ENCODE measurements around the gene MINDY4B. TPM values are rescaled to one million over a fixed set of nuclear protein-coding genes. Genes with fewer than 3 reads are reported as not detected.

Gene MINDY4B
- total and polyA plus RNA-seq, 10 of the 15 experiments (the other 5 are each of a cell fraction or from before 2014, with no cell fraction given): not detected

DNA sequence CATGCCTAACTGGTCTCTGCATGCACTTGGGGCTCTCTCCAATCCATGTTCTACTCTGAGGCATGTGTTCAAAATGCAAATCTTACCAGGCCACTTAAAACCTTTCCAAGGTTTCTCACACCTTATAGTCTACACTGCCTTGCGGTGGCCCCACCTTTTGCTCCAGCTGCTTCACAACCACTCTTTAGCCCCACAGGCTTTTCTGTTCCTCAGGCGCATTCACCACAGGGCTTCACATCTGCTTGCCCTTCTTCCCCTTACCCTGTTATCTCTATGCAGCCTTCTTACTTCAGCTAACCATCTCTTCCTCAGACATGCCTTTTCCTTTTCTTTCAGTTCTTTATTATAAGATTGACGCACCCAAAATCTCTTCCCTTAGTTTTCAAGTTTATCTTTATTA is 37.8 kb downstream of the MINDY4B start:
- BruUV-seq (replicated peaks): no TSS peak
- TF ChIP-seq, protein P1, sequence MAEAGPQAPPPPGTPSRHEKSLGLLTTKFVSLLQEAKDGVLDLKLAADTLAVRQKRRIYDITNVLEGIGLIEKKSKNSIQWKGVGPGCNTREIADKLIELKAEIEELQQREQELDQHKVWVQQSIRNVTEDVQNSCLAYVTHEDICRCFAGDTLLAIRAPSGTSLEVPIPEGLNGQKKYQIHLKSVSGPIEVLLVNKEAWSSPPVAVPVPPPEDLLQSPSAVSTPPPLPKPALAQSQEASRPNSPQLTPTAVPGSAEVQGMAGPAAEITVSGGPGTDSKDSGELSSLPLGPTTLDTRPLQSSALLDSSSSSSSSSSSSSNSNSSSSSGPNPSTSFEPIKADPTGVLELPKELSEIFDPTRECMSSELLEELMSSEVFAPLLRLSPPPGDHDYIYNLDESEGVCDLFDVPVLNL (IDR thresholded peaks at IDR 0.05; ENCODE audit: low read depth, low read length): no peak
- TF ChIP-seq TAF1 (IDR thresholded peaks at IDR 0.05; ENCODE audit: borderline replicate concordance, low read depth, low read length): no peak
- TF ChIP-seq, protein P2, sequence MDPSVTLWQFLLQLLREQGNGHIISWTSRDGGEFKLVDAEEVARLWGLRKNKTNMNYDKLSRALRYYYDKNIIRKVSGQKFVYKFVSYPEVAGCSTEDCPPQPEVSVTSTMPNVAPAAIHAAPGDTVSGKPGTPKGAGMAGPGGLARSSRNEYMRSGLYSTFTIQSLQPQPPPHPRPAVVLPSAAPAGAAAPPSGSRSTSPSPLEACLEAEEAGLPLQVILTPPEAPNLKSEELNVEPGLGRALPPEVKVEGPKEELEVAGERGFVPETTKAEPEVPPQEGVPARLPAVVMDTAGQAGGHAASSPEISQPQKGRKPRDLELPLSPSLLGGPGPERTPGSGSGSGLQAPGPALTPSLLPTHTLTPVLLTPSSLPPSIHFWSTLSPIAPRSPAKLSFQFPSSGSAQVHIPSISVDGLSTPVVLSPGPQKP (IDR thresholded peaks at IDR 0.05; ENCODE audit: low read depth, low read length): no peak
- TF ChIP-seq, protein P3, sequence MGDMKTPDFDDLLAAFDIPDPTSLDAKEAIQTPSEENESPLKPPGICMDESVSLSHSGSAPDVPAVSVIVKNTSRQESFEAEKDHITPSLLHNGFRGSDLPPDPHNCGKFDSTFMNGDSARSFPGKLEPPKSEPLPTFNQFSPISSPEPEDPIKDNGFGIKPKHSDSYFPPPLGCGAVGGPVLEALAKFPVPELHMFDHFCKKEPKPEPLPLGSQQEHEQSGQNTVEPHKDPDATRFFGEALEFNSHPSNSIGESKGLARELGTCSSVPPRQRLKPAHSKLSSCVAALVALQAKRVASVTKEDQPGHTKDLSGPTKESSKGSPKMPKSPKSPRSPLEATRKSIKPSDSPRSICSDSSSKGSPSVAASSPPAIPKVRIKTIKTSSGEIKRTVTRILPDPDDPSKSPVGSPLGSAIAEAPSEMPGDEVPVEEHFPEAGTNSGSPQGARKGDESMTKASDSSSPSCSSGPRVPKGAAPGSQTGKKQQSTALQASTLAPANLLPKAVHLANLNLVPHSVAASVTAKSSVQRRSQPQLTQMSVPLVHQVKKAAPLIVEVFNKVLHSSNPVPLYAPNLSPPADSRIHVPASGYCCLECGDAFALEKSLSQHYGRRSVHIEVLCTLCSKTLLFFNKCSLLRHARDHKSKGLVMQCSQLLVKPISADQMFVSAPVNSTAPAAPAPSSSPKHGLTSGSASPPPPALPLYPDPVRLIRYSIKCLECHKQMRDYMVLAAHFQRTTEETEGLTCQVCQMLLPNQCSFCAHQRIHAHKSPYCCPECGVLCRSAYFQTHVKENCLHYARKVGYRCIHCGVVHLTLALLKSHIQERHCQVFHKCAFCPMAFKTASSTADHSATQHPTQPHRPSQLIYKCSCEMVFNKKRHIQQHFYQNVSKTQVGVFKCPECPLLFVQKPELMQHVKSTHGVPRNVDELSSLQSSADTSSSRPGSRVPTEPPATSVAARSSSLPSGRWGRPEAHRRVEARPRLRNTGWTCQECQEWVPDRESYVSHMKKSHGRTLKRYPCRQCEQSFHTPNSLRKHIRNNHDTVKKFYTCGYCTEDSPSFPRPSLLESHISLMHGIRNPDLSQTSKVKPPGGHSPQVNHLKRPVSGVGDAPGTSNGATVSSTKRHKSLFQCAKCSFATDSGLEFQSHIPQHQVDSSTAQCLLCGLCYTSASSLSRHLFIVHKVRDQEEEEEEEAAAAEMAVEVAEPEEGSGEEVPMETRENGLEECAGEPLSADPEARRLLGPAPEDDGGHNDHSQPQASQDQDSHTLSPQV (IDR thresholded peaks at IDR 0.05): no peak
- TF ChIP-seq, protein P4, sequence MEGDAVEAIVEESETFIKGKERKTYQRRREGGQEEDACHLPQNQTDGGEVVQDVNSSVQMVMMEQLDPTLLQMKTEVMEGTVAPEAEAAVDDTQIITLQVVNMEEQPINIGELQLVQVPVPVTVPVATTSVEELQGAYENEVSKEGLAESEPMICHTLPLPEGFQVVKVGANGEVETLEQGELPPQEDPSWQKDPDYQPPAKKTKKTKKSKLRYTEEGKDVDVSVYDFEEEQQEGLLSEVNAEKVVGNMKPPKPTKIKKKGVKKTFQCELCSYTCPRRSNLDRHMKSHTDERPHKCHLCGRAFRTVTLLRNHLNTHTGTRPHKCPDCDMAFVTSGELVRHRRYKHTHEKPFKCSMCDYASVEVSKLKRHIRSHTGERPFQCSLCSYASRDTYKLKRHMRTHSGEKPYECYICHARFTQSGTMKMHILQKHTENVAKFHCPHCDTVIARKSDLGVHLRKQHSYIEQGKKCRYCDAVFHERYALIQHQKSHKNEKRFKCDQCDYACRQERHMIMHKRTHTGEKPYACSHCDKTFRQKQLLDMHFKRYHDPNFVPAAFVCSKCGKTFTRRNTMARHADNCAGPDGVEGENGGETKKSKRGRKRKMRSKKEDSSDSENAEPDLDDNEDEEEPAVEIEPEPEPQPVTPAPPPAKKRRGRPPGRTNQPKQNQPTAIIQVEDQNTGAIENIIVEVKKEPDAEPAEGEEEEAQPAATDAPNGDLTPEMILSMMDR (IDR thresholded peaks at IDR 0.05 in 2 of 3, conservative IDR thresholded peaks at IDR 0.05 in 1 of 3; ENCODE audit: control insufficient read depth in 2 of 3, extremely low read depth in 1 of 3, insufficient read depth in 1 of 3, low read depth in 3 of 3, low read length in 3 of 3): no peak
- TF ChIP-seq ZBED1 (IDR thresholded peaks at IDR 0.05; ENCODE audit: borderline replicate concordance): no peak
- no peak for TF ChIP-seq HDAC2 (IDR thresholded peaks at IDR 0.05)
- TF ChIP-seq, protein P5, sequence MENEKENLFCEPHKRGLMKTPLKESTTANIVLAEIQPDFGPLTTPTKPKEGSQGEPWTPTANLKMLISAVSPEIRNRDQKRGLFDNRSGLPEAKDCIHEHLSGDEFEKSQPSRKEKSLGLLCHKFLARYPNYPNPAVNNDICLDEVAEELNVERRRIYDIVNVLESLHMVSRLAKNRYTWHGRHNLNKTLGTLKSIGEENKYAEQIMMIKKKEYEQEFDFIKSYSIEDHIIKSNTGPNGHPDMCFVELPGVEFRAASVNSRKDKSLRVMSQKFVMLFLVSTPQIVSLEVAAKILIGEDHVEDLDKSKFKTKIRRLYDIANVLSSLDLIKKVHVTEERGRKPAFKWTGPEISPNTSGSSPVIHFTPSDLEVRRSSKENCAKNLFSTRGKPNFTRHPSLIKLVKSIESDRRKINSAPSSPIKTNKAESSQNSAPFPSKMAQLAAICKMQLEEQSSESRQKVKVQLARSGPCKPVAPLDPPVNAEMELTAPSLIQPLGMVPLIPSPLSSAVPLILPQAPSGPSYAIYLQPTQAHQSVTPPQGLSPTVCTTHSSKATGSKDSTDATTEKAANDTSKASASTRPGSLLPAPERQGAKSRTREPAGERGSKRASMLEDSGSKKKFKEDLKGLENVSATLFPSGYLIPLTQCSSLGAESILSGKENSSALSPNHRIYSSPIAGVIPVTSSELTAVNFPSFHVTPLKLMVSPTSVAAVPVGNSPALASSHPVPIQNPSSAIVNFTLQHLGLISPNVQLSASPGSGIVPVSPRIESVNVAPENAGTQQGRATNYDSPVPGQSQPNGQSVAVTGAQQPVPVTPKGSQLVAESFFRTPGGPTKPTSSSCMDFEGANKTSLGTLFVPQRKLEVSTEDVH (IDR thresholded peaks at IDR 0.05; ENCODE audit: low read depth, partially characterized antibody): no peak

More for the DNA sequence above, 37.8 kb downstream of the MINDY4B start:
- intact Hi-C loops (cut with micrococcal nuclease; ENCODE audit: unreplicated experiment): no loop called here
- no peak overlapping the region for H3K9ac ChIP-seq (ENCODE audit: control insufficient read depth, insufficient read depth, low read length)
- H4K20me1 ChIP-seq (ENCODE audit: control insufficient read depth, insufficient read depth): no peaks in the 10 kb centered on the region
- no peak overlapping the region for H3K4me2 ChIP-seq (ENCODE audit: control insufficient read depth, insufficient read depth)
- ChIA-PET CTCF (interaction anchor here (1.7 kb wide), 1 partner anchor 80 kb away, joined by 7 read pairs; no protein-coding TSS in a partner anchor), SMC1A (ENCODE audit: uncharacterized antibody, unreplicated experiment) (no interaction called here), RAD21 (ENCODE audit: unreplicated experiment) (no interaction called here), POLR2A (no interaction called here)
- in situ Hi-C loops (cut with MboI): loop anchor here (5.0 kb wide), 2 partner anchors 145 to 330 kb away; no protein-coding TSS in a partner anchor
- no peak overlapping the region for H2AFZ ChIP-seq (ENCODE audit: control insufficient read depth, low read depth, low read length)
- no peaks in the 10 kb centered on the region for H3K27me3 ChIP-seq (replicated peaks in 1 of 2; ENCODE audit: control insufficient read depth in 2 of 2, insufficient read depth in 2 of 2, low read length in 1 of 2)
- no peak for FAIRE-seq
- ATAC-seq: no peak
- no peak overlapping the region for H3K4me3 ChIP-seq
- H3K79me2 ChIP-seq (ENCODE audit: control insufficient read depth, insufficient read depth, low read length): no peaks in the 10 kb centered on the region
- WGBS (ENCODE audit: insufficient coverage, insufficient replicate concordance, low lambda C conversion rate, missing lambda C conversion rate): 91% methylated on average over 3 of the region's 3 CpGs
- no peak overlapping the region for H3K27ac ChIP-seq (ENCODE audit: control insufficient read depth, insufficient read depth)
- no peaks in the 10 kb centered on the region for H3K4me1 ChIP-seq (ENCODE audit: control insufficient read depth, insufficient read depth, low read length)
- H3K9me3 ChIP-seq (replicated peaks; ENCODE audit: control insufficient read depth, insufficient read depth, low read length): no peaks in the 10 kb centered on the region
- DNase-seq (ENCODE audit: low read depth, low spot score): no peak
- H3K36me3 ChIP-seq (ENCODE audit: control insufficient read depth in 2 of 2, insufficient read depth in 2 of 2, low read length in 1 of 2): no peaks in the 10 kb centered on the region

Measured in GM12878 (cell line).